GM21825 (cell line): ENCODE data around the gene KANSL1.

ENCODE experiments used
- ATAC-seq: cut with Tn5 transposase; IDR thresholded peaks from one replicate; pipeline ENCODE4 v1.9.1; 2021; ENCODE audit warnings: mild to moderate bottlenecking, moderate library complexity; ENCODE audit not compliant: unreplicated experiment

The KANSL1 gene

GRCh38 chr17:46144246-46144645 lies 49.0 kb downstream of the KANSL1 start:
- ATAC-seq = no peak

DNA sequence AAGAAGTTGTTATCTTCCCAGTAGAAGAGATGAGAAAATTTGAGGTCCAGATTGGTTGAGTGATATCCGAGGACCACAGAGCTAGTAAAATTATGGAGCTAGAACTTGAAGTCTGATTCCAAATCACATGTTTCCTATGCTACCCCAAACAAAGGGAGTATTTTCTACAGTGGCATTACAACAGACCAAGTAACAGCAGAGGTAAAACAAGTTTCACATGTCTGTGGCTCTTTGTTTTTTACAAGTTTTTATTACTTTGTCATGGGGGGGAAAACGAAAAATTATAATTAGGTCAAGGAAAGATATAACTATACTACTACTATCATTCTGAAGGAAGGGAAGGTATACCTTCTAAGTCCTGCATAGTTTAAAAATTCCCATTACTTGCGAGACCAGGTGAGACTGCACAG lies 49.4 kb downstream of the KANSL1 start:
- ATAC-seq = no peak

- ATAC-seq = no peak
Observed at GRCh38 chr17:46141645-46142044, 51.6 kb downstream of the KANSL1 start.

DNA sequence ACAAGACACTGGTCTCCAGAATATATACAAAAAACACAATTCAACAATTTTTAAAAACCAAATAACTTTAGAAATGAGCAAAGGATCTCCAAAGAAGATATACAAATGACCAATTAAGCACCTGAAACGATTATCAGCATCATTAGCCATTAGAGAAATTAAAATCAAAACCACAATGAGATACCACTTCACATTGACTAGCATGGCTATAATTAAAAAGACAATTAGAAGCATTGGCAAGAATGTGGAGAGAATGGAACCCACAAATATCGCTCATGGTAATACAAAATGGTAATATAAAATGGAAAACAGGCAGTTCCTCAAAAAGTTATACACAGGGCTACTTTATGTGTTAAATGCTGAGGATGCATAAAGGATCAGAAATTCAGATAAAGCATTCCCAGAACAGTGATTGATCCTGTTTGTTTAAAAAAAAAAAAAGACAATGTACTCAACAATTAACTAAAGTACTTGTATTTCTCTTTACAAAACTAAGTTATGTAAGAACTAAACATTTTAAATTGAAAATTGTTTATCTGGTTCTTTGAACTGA lies 52.5 kb downstream of the KANSL1 start:
- ATAC-seq = no peak

- ATAC-seq = no peak
Observed at GRCh38 chr17:46139432-46140210, 53.6 kb downstream of the KANSL1 start.

GRCh38 chr17:46138473-46138872 lies 54.8 kb downstream of the KANSL1 start:
- ATAC-seq = no peak

DNA sequence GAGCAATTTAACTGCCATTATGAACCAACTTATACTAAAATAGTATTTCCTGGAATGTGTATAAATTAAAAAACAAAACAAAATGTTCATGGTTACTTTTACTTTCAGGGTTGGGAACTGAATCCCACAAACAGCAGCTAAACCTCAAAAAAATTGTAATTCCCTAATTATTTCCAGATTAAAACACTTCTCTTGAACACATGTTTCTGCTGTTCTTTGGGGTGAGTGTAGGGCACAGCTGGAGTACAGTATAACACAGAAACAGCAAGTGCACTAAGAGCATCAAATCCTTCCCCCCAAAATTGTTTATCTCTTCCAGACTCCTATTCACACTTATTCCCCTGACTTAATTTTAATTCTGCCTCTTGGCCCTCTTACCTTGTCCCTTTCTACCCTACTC lies 56.4 kb downstream of the KANSL1 start:
- ATAC-seq = no peak

GRCh38 chr17:46135879-46136563 lies 57.2 kb downstream of the KANSL1 start:
- no peak for ATAC-seq

DNA sequence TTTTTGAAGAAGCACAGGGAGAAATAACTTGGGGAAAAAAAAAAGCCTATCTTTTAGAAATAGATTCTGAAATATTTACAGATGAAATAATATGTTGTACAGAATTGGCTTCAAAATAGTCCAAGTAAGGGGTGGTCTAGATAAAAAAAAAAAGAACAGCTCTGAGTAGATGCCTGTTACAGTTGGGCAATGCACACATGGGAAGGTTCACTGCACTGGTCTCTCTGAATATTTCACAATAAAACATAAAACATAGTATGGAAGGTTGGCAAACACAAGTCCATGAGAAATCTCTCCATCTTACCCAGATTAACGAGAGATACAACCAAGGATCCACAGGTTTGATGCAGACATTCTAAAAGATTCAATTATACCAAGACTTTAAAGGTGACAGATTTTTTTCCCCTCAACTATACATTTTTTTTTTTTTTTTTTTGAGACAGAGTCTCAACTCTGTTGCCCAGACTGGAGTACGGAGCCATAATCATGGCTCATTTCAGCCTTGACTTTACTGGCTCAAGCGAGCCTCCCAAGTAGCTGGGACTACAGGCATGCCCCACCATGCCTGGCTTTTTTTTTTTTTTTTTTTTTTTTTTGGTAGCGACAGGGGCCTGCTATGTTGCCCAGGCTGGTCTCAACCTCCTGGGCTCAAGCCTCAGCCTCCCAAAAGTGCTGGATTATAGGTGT lies 58.0 kb downstream of the KANSL1 start:
- ATAC-seq = no peak

DNA sequence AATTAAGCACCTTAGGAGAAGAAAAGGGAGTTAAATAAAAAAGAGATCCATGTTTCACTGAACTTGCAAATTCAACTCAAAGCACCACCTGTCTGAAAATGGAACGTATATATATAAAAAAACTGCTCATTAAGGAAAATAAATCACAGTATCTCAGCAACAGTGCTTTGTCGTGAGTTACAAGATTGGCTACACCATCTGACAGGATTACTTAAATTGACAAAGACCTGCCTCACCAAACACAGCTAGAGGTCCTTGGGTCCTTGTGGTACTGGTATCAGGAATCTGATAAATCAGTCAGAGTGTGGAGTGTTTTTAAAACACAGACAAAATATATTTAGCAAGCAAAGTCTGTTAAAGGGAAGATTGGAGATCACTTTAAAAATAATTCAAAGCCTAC lies 63.9 kb downstream of the KANSL1 start:
- ATAC-seq = no peak

DNA sequence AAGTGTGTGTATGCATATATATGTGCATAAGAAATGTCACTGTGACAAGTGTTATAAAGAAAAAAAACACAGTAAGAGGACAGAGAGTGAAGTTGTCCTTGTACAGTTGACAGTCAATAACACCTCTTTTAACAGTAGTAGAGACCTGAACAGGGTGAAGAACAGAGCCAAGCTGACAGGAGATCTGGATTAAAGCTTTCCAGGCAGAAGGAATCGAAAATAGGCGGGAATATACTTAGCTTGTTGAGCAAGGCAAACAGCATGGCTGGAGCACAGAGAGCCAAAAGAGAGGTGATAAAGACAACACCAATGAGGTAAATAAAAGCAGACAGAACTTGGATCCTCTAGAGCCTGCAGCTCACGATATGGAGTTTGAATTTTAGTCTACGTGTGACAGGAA lies 64.8 kb downstream of the KANSL1 start:
- no peak for ATAC-seq

- no peak for ATAC-seq
Observed at GRCh38 chr17:46127524-46127923, 65.7 kb downstream of the KANSL1 start.

DNA sequence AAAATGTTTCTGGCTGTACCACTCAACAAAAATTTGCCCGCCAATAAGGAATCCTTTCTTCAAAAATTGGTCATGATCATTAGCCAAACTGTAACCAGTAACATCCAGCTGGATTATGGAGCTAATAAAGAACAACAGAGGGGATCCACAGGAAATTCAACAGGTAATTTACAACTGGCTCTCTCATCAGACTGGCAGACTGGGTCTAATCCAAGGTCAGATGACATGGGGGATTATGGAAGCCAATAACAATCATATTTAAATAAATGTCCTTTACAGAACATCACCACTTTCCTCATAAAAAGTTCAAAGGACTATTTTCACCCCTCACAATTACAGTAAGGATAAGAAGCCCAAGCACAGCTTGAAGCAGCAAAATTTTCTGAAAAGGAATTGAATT lies 66.4 kb downstream of the KANSL1 start:
- ATAC-seq = no peak

- no peak for ATAC-seq
Observed at GRCh38 chr17:46125831-46126230, 67.4 kb downstream of the KANSL1 start.

DNA sequence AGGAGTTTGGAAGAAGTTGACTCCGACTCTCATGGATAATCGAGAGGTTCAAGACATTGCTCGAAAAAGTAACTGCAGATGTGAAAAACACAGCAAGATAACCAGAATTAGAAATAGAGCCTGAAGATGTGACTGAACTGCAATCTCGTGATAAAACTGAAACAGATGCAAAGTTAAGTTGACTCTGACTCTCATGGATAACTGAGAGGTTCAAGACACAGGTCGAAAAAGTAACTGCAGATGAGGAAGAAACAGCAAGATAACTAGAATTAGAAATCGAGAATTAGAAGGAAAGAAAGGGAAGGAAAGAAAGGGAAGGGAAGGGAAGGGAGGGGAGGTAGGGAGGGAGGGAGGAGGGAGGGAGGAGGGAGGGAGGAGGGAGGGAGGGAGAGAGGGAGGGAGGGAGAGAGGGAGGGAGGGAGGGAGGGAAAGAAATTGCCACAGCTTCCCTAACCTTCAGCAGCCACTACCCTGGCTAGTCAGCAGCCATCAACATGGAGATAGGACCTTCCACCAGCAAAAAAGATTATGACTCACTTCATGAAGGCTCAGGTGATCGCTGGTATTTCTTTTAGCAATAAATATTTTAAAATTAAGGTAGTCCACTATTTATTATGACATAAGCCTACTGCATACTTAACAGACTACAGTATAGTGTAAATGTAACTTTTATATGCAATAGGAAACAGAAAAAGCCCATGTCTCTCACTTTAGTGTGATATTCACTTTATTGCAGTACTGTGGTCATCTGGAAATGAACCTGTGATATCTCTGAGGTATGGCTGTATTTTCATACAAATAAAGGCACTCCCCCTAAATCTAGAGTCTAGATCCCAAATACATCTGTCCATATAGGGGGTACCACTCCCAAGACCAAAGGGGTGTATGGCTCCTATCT lies 68.3 kb downstream of the KANSL1 start:
- ATAC-seq = no peak

- no peak for ATAC-seq
Observed at GRCh38 chr17:46123607-46124006, 69.6 kb downstream of the KANSL1 start.

DNA sequence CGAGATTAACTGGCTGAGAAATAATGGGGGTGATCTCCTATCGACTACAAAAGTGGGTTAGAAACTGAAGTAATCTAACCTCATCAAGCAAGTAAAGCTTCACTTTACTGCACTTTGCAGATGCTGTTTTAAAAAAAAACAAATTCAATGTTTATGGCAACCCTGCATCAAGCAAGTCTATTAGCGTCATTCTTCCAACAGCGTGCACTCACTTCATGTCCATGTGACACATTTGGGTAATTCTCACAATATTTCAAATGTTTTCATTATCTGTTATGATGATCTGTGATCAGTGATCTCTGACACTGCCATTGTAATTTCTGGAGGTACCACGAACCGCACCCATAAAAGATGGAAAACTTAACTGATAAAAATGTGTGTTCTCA lies 70.8 kb downstream of the KANSL1 start:
- no peak for ATAC-seq

DNA sequence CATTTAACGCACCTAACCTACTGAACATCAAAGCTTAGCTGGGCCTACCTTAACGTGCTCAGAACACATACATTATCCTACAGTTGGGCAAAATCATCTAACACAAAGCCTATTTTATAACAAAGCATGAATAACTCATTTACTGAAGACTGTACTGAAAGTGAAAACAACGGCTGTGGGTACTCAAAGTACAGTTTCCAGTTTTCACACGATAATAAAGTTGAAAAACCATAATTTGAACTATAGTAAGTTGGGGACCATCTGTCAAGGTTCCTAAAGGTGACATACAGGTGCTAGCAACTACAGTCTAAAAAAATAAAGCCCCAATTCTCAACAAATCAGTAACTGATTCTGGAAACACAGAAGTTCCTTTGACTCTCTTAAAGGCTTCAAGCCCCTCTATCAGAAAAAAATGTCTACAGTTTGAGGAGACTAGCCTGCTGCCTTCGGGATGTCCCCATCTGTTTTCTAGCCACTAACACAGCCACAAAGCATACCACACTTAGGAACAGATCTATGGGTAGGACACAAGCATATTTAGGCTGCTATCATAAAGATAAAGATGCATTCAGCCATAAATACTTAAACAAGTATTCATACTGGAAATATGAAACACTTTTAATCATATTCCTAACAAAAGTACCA lies 71.3 kb downstream of the KANSL1 start:
- no peak for ATAC-seq

DNA sequence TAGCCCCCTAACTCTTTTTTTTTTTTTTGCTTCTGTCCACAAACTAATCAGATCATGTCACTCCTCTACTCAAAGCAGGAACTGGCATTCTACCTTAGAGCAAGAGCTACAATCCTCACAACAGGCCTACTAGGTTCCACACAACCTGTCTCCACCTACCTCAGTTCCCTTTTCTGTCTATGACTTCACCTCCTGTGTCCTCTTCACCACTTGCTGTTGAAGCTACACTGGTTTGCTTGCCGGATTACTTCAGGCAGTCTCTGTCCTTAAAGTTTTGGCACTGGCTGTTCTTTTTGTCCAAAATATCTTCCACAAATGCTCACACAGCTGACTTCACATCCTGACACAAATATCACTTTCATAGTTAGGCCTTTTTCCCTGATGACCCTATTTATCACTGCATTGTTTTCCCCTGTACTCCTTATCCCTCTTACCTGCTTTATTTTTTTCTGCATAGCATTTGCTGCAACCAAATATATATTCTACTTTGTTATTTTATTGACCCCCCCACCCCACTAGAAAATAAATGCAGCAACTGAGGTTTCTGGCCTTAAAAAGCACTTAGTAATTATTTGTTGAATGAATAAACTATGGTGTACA lies 72.0 kb downstream of the KANSL1 start:
- ATAC-seq = no peak

GRCh38 chr17:46120537-46120936 lies 72.7 kb downstream of the KANSL1 start:
- ATAC-seq = no peak
